Right atrium auricular region (tissue), 2 donors: ENCODE data around the gene LRP1B. TPM values are rescaled to one million over a fixed set of nuclear protein-coding genes. Genes with fewer than 3 reads are reported as not detected.

Source experiments
- DNase-seq: peaks from one replicate; pipeline ENCODE4 v3.0.0-alpha.2; 2019; ENCODE audit warnings: low spot score
- H3K27ac ChIP-seq, 2 donors: fragments of 200-600 bp; sonication (generic); 1 replicate in 1 of 2; 2 replicates in 1 of 2; pipeline ENCODE4 v1.5.1; 2016 to 2019
- H3K27me3 ChIP-seq, 2 donors: fragments of 200-600 bp; sonication (generic); one replicate each; pipeline versions ENCODE4 v1.5.1 to v1.6.0; 2017 to 2019
- H3K36me3 ChIP-seq: fragments of 200-600 bp; sonication (generic); one replicate; pipeline ENCODE4 v1.5.1; 2016
- H3K4me1 ChIP-seq, 2 donors: fragments of 200-600 bp; sonication (generic); one replicate each; pipeline versions ENCODE4 v1.5.1 to v1.6.0; 2017 to 2019
- H3K4me3 ChIP-seq, 2 donors: fragments of 200-600 bp; sonication (generic); 1 replicate in 1 of 2; 2 replicates in 1 of 2; pipeline ENCODE4 v1.5.1; 2017 to 2019; ENCODE audit warnings: mild to moderate bottlenecking in 1 of 2, moderate library complexity in 1 of 2
- H3K9me3 ChIP-seq, 2 donors: fragments of 200-600 bp; sonication (generic); one replicate each; pipeline ENCODE4 v1.5.1; 2019
- total RNA-seq, 2 donors: library from RNA; depleted of rRNA; stranded (reverse); fragments of >200 nt; gene quantifications; one replicate each; pipeline ENCODE4 v1.1.0, GENCODE V29; 2016
- TF ChIP-seq, protein P1 (sequence below), 2 donors: fragments of 200-600 bp; sonication (generic); IDR thresholded peaks; one replicate each; pipeline ENCODE4 v1.5.1; 2019; ENCODE audit warnings: antibody characterized with exemption in 2 of 2

The LRP1B gene
- total RNA-seq, 2 donors from 2014 or later, result 0.44 to 0.47 TPM

DNA sequence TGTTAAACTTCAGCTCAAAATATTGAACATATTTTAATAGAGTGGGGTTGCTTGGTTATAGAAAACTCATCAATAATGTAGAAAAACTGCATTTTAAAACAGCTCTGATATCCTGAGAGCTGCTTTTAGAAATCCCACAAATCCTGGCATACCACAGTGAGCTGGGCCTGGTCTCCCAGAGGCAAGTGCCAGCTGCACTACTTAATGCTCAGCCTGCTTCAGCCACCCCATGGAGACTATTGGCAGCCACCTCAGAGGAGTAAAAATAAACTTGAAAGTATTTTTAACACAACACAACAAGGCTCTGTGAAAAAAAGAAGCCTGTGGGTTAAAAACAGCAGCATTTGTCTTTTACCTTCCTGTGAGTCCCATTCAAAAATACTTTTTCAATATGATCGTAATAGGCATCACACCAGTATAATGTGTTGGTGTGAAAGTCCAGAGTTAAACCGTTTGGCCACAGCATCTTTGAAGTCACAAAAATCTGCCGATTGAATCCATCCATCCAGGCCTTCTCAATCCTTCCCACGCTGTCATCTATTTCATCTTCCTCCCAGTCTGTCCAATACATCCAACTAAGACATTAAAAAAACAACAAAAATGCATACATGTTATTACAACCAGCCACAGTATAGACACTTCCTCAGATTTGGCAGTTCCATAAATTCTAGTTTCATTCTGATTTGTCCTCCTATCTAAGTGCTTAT lies 1115.3 kb downstream of the LRP1B start:
- H3K4me3 ChIP-seq, result no peak overlapping the region
- no peaks in the 10 kb centered on the region for H3K36me3 ChIP-seq
- DNase-seq, result no peak
- H3K9me3 ChIP-seq, result no peaks in the 10 kb centered on the region
- peaks cover 0 to 11% of the 10 kb centered on the region in 2 donors for H3K4me1 ChIP-seq
- peak overlapping the region; percentile 35 to 72 for H3K27ac ChIP-seq
- no peaks in the 10 kb centered on the region for H3K27me3 ChIP-seq
- TF ChIP-seq, protein P1, sequence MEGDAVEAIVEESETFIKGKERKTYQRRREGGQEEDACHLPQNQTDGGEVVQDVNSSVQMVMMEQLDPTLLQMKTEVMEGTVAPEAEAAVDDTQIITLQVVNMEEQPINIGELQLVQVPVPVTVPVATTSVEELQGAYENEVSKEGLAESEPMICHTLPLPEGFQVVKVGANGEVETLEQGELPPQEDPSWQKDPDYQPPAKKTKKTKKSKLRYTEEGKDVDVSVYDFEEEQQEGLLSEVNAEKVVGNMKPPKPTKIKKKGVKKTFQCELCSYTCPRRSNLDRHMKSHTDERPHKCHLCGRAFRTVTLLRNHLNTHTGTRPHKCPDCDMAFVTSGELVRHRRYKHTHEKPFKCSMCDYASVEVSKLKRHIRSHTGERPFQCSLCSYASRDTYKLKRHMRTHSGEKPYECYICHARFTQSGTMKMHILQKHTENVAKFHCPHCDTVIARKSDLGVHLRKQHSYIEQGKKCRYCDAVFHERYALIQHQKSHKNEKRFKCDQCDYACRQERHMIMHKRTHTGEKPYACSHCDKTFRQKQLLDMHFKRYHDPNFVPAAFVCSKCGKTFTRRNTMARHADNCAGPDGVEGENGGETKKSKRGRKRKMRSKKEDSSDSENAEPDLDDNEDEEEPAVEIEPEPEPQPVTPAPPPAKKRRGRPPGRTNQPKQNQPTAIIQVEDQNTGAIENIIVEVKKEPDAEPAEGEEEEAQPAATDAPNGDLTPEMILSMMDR (IDR thresholded peaks at IDR 0.05), result no peak

DNA sequence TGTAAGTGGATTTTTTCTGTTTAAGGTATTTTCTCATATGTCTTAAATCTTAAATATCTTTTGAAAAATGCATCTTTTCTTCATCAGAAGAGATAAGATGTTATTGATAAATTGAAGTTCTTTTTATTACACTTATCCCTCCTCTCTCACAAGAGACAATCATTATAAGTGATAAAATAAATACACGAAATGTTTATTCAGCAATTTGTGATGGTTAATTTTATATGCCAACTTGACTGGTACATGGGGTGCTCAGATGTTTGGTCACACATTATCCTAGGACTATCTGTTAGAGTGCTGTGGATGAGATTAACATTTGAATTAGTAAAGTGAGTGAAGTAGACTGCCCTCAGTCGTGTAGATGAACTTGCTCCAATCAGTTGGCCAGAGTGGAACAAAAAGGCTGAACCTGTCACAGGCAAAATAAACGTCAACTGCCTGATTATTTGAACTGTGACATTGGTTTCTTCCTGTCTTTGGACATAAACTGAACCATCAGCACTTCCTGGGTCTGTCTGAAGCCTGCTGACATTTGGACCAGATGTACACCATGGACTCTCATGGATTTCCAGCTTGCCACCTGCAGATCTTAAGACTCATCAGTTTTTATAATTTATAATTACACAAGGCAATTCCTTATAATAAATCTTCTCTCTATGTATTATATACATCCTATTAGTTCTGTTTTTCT lies 1126.7 kb downstream of the LRP1B start:
- no peaks in the 10 kb centered on the region for H3K9me3 ChIP-seq
- no peak overlapping the region for H3K4me3 ChIP-seq
- no peak for DNase-seq
- H3K36me3 ChIP-seq, result no peaks in the 10 kb centered on the region
- TF ChIP-seq, protein P1 (IDR thresholded peaks at IDR 0.05), result no peak
- H3K27ac ChIP-seq, result no peak overlapping the region
- no peaks in the 10 kb centered on the region for H3K27me3 ChIP-seq
- H3K4me1 ChIP-seq, result no peaks in the 10 kb centered on the region

- TF ChIP-seq, protein P1 (IDR thresholded peaks at IDR 0.05), result no peak
- H3K27ac ChIP-seq, result no peak overlapping the region
- no peak overlapping the region for H3K4me3 ChIP-seq
Measured at GRCh38 chr2:141001750-141002149, 1129.1 kb downstream of the LRP1B start.

DNA sequence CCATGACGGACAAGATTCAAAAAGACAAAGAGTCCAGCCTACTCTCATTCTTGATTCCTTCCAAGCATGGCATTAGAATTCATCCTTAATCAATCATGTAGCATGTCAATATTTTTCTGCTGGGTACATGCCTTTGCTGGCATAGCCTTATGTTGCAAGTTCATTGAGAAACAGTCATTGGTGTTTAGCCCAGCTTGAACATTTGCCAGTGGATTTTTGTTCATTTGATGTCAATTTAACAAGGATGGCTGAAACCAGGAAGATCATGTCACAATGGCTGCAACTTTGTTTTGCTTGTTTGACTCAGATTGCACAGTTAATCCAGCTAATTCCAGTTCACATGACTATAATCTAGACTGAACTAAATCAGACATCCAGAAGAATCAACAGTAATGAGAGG lies 1132.2 kb downstream of the LRP1B start:
- H3K27me3 ChIP-seq, result no peaks in the 10 kb centered on the region
- H3K4me3 ChIP-seq, result no peak overlapping the region
- TF ChIP-seq, protein P1 (IDR thresholded peaks at IDR 0.05), result no peak
- H3K27ac ChIP-seq, result no peak overlapping the region
- DNase-seq, result no peak
- no peaks in the 10 kb centered on the region for H3K9me3 ChIP-seq
- H3K36me3 ChIP-seq, result no peaks in the 10 kb centered on the region
- no peaks in the 10 kb centered on the region for H3K4me1 ChIP-seq

More at GRCh38 chr2:141001750-141002149, 1129.1 kb downstream of the LRP1B start:
- Histone ChIP-seq H3K4me1 (no peaks in the 10 kb centered on the region), H3K36me3 (no peaks in the 10 kb centered on the region), H3K27me3 (no peaks in the 10 kb centered on the region), H3K9me3 (no peaks in the 10 kb centered on the region)
- no peak for DNase-seq

GRCh38 chr2:140998017-140998416 lies 1132.8 kb downstream of the LRP1B start:
- Histone ChIP-seq H3K4me1 (no peaks in the 10 kb centered on the region), H3K9me3 (no peaks in the 10 kb centered on the region), H3K4me3 (no peak overlapping the region), H3K27me3 (no peaks in the 10 kb centered on the region), H3K27ac (no peak overlapping the region), H3K36me3 (no peaks in the 10 kb centered on the region)
- no peak for DNase-seq
- TF ChIP-seq, protein P1 (IDR thresholded peaks at IDR 0.05), result no peak
